Activated T-helper 2 cell treated with anti-CD3 and anti-CD28 coated beads, Interferon-gamma antibody, Interleukin-2, Interleukin-4, amounts not matched to agents 10 μg/mL and 5 μg/mL and 100 μg/mL, durations not matched to agents 14 hours and 24 hours and 36 hours (primary cell): ENCODE results near the gene UBE2K. TPM values are rescaled to one million over a fixed set of nuclear protein-coding genes. Genes with fewer than 3 reads are reported as not detected.
"Not testable (repeated sequence)": the region's sequence is repeated elsewhere in the genome, so short reads cannot be mapped to it uniquely, and the experiment has no call there.

Experiments
- DNase-seq: peaks from one replicate; pipeline ENCODE4 v3.0.0; 2021; ENCODE audit warnings: low spot score
- H3K27ac Mint-ChIP-seq: one replicate; pipeline ENCODE4 v1.8.0; 2021; ENCODE audit warnings: mixed read lengths
- H3K27me3 Mint-ChIP-seq: one replicate; pipeline ENCODE4 v1.8.0; 2021; ENCODE audit warnings: low read depth, mixed read lengths
- H3K36me3 Mint-ChIP-seq: one replicate; pipeline ENCODE4 v1.8.0; 2021; ENCODE audit warnings: low read depth, mixed read lengths
- H3K4me1 Mint-ChIP-seq: one replicate; pipeline ENCODE4 v1.8.0; 2021; ENCODE audit warnings: low read depth, mixed read lengths
- H3K4me3 Mint-ChIP-seq: one replicate; pipeline ENCODE4 v1.8.0; 2021; ENCODE audit warnings: low read depth, mild to moderate bottlenecking, moderate library complexity, mixed read lengths
- H3K9me3 Mint-ChIP-seq: one replicate; pipeline ENCODE4 v1.8.0; 2021; ENCODE audit warnings: mixed read lengths
- intact Hi-C: fragments of 100-400 bp; cut with micrococcal nuclease; formaldehyde crosslinking; loops from one replicate; pipeline ENCODE4 v1.15.1; 2023
- total RNA-seq: library from RNA; stranded (reverse); gene quantifications from 2 replicates; pipeline ENCODE4 v1.2.3, GENCODE V29; 2022

Gene UBE2K
- total RNA-seq, 1 donor from 2014 or later = 94.1 TPM

DNA sequence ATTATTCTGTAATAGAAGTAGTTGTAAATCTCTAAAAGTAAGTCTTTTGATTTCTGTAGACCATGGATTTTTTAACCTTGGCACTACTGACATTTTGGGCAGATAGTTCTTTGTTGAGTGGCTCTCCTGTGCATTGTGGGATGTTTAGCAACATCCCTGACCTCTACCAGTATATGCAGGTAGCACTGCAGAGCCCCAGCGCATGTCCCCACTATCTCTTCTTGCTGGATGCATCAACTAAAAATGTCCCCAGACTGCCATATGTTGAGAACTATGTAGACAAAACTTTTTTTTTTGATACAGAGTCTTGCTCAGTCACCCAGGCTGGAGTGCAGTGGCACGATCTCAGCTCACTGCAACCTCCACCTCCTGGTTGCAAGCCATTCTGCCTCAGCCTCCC is 4.8 kb downstream of the UBE2K start:
- Mint-ChIP-seq H3K4me1 (peaks cover 22% of the 10 kb centered on the region), H3K27ac (no peak overlapping the region), H3K9me3 (no peaks in the 10 kb centered on the region), H3K36me3 (peaks cover 39% of the 10 kb centered on the region), H3K27me3 (no peaks in the 10 kb centered on the region), H3K4me3 (no peak overlapping the region)
- DNase-seq = no peak
- intact Hi-C loops = no loop called here

- H3K4me1 Mint-ChIP-seq = peaks cover 27% of the 10 kb centered on the region
- intact Hi-C loops, H3K27ac Mint-ChIP-seq, DNase-seq, H3K4me3 Mint-ChIP-seq, H3K27me3 Mint-ChIP-seq, H3K9me3 Mint-ChIP-seq: not testable (repeated sequence)
- H3K36me3 Mint-ChIP-seq = peaks cover 28% of the 10 kb centered on the region
Measured at GRCh38 chr4:39704789-39705188, 6.9 kb downstream of the UBE2K start.

DNA sequence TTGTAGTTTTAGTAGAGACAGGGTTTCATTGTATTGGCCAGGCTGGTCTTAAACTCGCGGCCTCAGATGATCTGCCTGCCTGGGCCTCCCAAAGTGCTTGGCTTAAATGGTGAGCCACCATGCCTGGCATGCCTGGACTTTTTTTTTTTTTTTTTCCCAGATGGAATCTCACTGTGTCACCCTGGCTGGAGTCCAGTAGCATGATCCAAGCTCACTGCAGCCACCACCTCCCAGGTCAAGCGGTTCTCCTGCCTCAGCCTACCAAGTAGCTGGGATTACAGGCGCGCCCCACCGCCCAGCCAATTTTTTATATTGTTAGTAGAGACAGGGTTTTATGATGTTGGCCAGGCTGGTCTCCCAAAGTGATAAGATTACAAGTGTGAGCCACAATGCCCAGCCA is 8.4 kb downstream of the UBE2K start:
- no peaks in the 10 kb centered on the region for H3K9me3 Mint-ChIP-seq
- intact Hi-C loops = no loop called here
- peaks cover 24% of the 10 kb centered on the region for H3K4me1 Mint-ChIP-seq
- H3K27ac Mint-ChIP-seq = no peak overlapping the region
- no peaks in the 10 kb centered on the region for H3K27me3 Mint-ChIP-seq
- H3K4me3 Mint-ChIP-seq = no peak overlapping the region
- DNase-seq = no peak
- H3K36me3 Mint-ChIP-seq = peaks cover 23% of the 10 kb centered on the region

GRCh38 chr4:39706741-39707511 is 9.0 kb downstream of the UBE2K start:
- intact Hi-C loops = no loop called here
- Mint-ChIP-seq H3K9me3 (no peaks in the 10 kb centered on the region), H3K4me1 (peaks cover 24% of the 10 kb centered on the region), H3K36me3 (peaks cover 27% of the 10 kb centered on the region), H3K27me3 (no peaks in the 10 kb centered on the region), H3K4me3 (no peak overlapping the region), H3K27ac (no peak overlapping the region)
- DNase-seq = no peak

DNA sequence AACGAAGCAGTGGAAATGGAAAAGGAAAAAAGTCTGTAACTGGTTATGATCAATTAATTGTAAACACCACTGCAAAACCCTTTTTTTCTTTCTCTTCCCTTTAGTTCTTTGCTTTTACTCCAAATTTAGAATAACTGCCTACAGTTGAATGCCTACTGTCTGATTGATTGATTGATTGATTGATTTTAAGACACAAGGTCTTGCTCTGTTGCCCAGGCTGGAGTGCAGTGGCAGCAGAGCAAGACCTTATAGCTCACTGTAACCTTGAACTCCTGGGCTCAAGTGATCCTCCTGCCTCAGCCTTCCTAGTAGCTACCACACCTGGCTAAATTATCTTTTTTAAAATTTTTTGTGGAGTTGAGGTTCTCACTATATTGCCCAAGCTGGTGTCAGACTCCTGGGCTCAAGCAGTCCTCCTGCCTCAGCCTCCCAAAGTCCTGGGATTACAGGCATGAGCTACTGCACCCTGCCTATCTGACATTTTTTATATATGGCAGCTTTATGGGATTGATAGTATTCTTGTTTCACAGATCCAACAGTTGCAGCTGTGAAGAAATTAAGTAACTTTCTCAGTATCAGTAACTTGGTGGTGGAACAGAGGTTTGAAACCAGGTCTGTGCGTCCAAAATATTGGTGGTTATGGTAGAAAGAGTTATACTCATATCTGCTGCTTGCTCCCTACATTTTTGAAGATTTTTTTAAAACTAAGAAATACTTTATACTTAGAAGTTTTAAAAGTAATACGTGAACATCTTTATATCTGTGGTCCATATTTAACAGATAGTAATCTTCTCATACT is 12.4 kb downstream of the UBE2K start:
- intact Hi-C loops = no loop called here
- H3K27me3 Mint-ChIP-seq = no peaks in the 10 kb centered on the region
- DNase-seq = no peak
- H3K27ac Mint-ChIP-seq = no peak overlapping the region
- peaks cover 26% of the 10 kb centered on the region for H3K36me3 Mint-ChIP-seq
- H3K4me1 Mint-ChIP-seq = peaks cover 34% of the 10 kb centered on the region
- H3K4me3 Mint-ChIP-seq = no peak overlapping the region
- H3K9me3 Mint-ChIP-seq = no peaks in the 10 kb centered on the region

DNA sequence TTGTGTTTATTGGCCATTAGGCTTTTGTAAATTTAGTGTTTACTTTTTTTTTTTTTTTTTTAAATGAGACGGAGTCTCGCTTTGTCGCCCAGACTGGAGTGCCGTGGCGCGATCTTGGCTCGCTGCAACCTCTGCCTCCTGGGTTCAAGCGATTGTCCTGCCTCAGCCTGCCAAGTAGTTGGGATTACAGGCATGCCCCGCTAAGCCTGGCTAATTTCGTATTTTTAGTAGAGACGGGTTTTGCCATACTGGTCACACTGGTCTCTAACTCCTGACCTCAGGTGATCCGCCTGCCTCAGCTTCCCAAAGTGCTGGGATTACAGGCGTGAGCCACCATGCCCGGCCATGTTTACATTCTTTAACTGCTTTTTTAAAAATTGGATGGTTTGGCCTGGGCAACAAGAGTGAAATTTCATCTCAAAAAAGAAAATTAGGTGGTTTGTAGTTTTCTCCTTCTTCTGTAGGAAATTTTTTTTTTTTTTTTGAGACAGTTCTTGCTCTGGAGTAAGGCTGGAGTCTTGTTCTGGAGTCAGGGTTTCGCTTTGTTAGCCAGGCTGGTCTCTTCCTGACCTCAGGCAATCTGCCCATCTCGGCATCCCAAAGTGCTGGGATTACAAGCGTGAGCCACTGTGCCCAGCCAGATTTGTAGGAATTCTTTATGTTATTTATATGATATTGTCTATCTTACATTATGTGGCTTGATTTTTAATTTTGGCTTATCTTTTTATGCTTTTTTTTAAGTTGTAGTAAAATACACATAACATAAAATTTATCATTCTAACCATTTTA is 15.1 kb downstream of the UBE2K start:
- no peak for DNase-seq
- Mint-ChIP-seq H3K4me3 (no peak overlapping the region), H3K36me3 (peaks cover 31% of the 10 kb centered on the region), H3K27me3 (no peaks in the 10 kb centered on the region), H3K4me1 (peaks cover 40% of the 10 kb centered on the region), H3K9me3 (no peaks in the 10 kb centered on the region), H3K27ac (no peak overlapping the region)
- intact Hi-C loops = no loop called here

DNA sequence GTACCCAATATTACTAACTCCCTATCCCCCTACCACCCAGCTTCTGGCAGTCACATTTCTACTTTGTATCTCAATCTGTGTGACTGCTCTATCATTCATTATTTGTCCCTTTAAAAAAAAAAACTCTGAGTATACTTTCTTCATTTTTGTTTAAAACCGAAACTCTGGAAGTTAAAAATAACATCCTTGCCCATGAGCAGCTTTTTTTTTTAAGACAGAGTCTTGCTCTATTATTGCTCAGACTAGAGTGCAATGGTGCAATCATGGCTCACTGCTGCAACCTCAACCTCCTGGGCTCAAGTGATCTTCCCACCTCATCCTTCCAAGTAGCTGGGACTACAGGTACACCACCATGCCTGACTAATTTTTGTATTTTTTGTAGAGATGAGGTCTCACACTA is 15.8 kb downstream of the UBE2K start:
- H3K36me3 Mint-ChIP-seq = peaks cover 32% of the 10 kb centered on the region
- intact Hi-C loops = no loop called here
- H3K27me3 Mint-ChIP-seq = no peaks in the 10 kb centered on the region
- DNase-seq = no peak
- H3K27ac Mint-ChIP-seq = no peak overlapping the region
- no peak overlapping the region for H3K4me3 Mint-ChIP-seq
- H3K4me1 Mint-ChIP-seq = peaks cover 35% of the 10 kb centered on the region
- no peaks in the 10 kb centered on the region for H3K9me3 Mint-ChIP-seq

DNA sequence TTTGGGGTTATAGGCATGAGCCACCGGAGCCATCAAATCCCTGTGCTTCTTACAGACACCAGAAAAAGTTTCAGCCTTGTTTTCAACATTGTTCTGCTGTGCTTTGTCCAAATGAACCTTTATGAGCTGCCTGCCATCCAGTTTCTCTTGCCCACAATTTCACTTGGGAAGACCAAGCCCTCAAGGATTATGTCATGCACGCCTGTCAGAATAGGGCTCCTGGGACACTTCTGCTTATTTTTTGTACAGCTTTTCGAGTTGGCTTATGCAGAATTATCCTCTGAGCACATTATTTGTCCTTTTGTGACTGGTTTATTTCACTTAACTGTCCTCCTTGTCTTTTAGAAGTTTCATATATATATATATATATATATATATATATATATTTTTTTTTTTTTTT is 16.2 kb downstream of the UBE2K start:
- intact Hi-C loops = no loop called here
- DNase-seq = no peak
- H3K27ac Mint-ChIP-seq = no peak overlapping the region

DNA sequence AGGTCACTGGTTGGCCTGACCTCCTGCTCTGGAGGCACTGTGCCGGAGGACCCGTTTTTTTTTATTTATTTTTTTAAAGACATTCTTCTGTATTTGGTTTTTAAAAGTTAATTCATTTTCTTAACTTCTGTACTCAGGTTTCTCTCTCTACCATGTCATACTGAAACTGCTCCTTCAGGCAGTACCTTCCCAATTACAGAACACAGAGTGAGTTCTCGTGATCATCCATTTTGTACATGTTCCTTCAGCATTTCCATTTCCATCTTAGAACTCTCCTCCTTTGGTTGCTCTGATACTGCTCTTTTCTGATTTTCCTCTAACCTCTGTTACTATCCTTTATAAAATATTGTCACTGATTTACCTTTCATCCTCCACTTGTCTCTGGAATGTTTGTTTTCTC is 17.9 kb downstream of the UBE2K start:
- Mint-ChIP-seq H3K27ac (no peak overlapping the region), H3K9me3 (no peaks in the 10 kb centered on the region), H3K27me3 (no peaks in the 10 kb centered on the region), H3K4me1 (peaks cover 39% of the 10 kb centered on the region), H3K36me3 (peaks cover 37% of the 10 kb centered on the region), H3K4me3 (no peak overlapping the region)
- intact Hi-C loops = no loop called here
- DNase-seq = no peak

More for the DNA sequence above, 16.2 kb downstream of the UBE2K start:
- H3K4me1 Mint-ChIP-seq = peaks cover 36% of the 10 kb centered on the region
- no peaks in the 10 kb centered on the region for H3K9me3 Mint-ChIP-seq
- no peaks in the 10 kb centered on the region for H3K27me3 Mint-ChIP-seq
- H3K4me3 Mint-ChIP-seq = no peak overlapping the region
- H3K36me3 Mint-ChIP-seq = peaks cover 36% of the 10 kb centered on the region

- Mint-ChIP-seq H3K4me3 (no peak overlapping the region), H3K27me3 (no peaks in the 10 kb centered on the region), H3K36me3 (peaks cover 42% of the 10 kb centered on the region), H3K27ac (no peak overlapping the region), H3K9me3 (no peaks in the 10 kb centered on the region), H3K4me1 (peaks cover 39% of the 10 kb centered on the region)
- no peak for DNase-seq
- intact Hi-C loops = no loop called here
Measured at GRCh38 chr4:39716356-39716755, 18.4 kb downstream of the UBE2K start.

DNA sequence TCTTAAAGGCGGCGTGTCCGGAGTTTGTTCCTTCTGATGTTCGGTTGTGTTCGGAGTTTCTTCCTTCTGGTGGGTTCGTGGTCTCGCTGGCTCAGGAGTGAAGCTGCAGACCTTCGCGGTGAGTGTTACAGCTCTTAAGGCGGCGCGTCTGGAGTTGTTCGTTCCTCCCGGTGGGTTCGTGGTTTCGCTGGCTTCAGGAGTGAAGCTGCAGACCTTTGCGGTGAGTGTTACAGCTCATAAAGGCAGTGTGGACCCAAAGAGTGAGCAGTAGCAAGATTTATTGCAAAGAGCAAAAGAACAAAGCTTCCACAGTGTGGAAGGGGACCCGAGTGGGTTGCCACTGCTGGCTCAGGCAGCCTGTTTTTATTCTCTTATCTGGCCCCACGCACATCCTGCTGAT is 19.8 kb downstream of the UBE2K start:
- intact Hi-C loops, H3K27me3 Mint-ChIP-seq, H3K9me3 Mint-ChIP-seq, DNase-seq: not testable (repeated sequence)
- Mint-ChIP-seq H3K4me3 (peak overlapping the region; percentile 42), H3K27ac (peak overlapping the region; percentile 47), H3K36me3 (peaks cover 41% of the 10 kb centered on the region), H3K4me1 (peaks cover 39% of the 10 kb centered on the region)

- DNase-seq = no peak
- peak overlapping the region; percentile 35 for H3K27ac Mint-ChIP-seq
- H3K36me3 Mint-ChIP-seq = peaks cover 42% of the 10 kb centered on the region
- no peaks in the 10 kb centered on the region for H3K9me3 Mint-ChIP-seq
- intact Hi-C loops = no loop called here
- no peak overlapping the region for H3K4me3 Mint-ChIP-seq
- peaks cover 36% of the 10 kb centered on the region for H3K4me1 Mint-ChIP-seq
- H3K27me3 Mint-ChIP-seq = no peaks in the 10 kb centered on the region
Measured at GRCh38 chr4:39718366-39719323, 20.7 kb downstream of the UBE2K start.
